H9 (cell line): ENCODE data around the gene TRIB2. TPM values are rescaled to one million over a fixed set of nuclear protein-coding genes. Genes with fewer than 3 reads are reported as not detected.

Experiments
- DNase-seq: peaks from one replicate; pipeline ENCODE4 v3.0.0-alpha.2; 2017
- H2AFZ ChIP-seq: one replicate; pipeline ENCODE4 v1.6.1; 2013; ENCODE audit warnings: mild to moderate bottlenecking, low read length, control low read depth, moderate library complexity
- H2AK5ac ChIP-seq: 2 replicates; pipeline ENCODE4 v1.6.1; 2013; ENCODE audit warnings: low read length, control low read depth, mixed read lengths; ENCODE audit not compliant: insufficient read length
- H2BK120ac ChIP-seq: one replicate; pipeline ENCODE4 v1.6.1; 2013; ENCODE audit warnings: low read depth, mild to moderate bottlenecking, low read length, control low read depth, inconsistent platforms; ENCODE audit not compliant: poor library complexity, severe bottlenecking
- H2BK12ac ChIP-seq: 2 replicates; pipeline ENCODE4 v1.6.1; 2013; ENCODE audit warnings: low read length, control low read depth, mixed read lengths, low read depth; ENCODE audit not compliant: insufficient read length
- H2BK15ac ChIP-seq: 2 replicates; pipeline ENCODE4 v1.6.1; 2013; ENCODE audit warnings: low read depth, low read length, control low read depth
- H2BK20ac ChIP-seq: one replicate; pipeline ENCODE4 v1.6.1; 2013; ENCODE audit warnings: low read depth, mild to moderate bottlenecking, low read length, control low read depth, inconsistent platforms; ENCODE audit not compliant: poor library complexity, severe bottlenecking
- H2BK5ac ChIP-seq: 2 replicates; pipeline ENCODE4 v1.6.1; 2013; ENCODE audit warnings: low read length, control low read depth, mixed read lengths; ENCODE audit not compliant: insufficient read length
- H3K14ac ChIP-seq: 2 replicates; pipeline ENCODE4 v1.6.1; 2013; ENCODE audit warnings: low read length, control low read depth; ENCODE audit not compliant: insufficient read depth
- H3K18ac ChIP-seq: 2 replicates; pipeline ENCODE4 v1.6.1; 2013; ENCODE audit warnings: low read depth, mild to moderate bottlenecking, mixed read lengths, low read length, control low read depth; ENCODE audit not compliant: insufficient read length
- H3K23ac ChIP-seq: 2 replicates; pipeline ENCODE4 v1.6.1; 2013; ENCODE audit warnings: low read length, control low read depth, mixed read lengths, low read depth; ENCODE audit not compliant: insufficient read length
- H3K23me2 ChIP-seq: 2 replicates; pipeline ENCODE4 v1.6.1; 2013; ENCODE audit warnings: low read depth, mild to moderate bottlenecking, mixed read lengths, low read length, control low read depth; ENCODE audit not compliant: insufficient read length, poor library complexity, severe bottlenecking
- H3K27ac ChIP-seq: 2 replicates; pipeline ENCODE4 v1.5.1; 2013; ENCODE audit warnings: low read length, control low read depth, mixed read lengths, low read depth; ENCODE audit not compliant: insufficient read length
- H3K27me3 ChIP-seq: 2 replicates; pipeline ENCODE4 v1.6.1; 2013; ENCODE audit warnings: low read length, control low read depth, inconsistent platforms; ENCODE audit not compliant: insufficient read depth
- H3K4ac ChIP-seq: 2 replicates; pipeline ENCODE4 v1.6.1; 2013; ENCODE audit warnings: low read depth, mild to moderate bottlenecking, control low read depth, inconsistent platforms, low read length, moderate library complexity
- H3K4me1 ChIP-seq: 2 replicates; pipeline ENCODE4 v1.6.1; 2013; ENCODE audit warnings: low read length, control low read depth, inconsistent platforms; ENCODE audit not compliant: insufficient read depth
- H3K4me2 ChIP-seq: 2 replicates; pipeline ENCODE4 v1.6.1; 2013; ENCODE audit warnings: low read length, control low read depth, mixed read lengths; ENCODE audit not compliant: insufficient read length, insufficient read depth
- H3K56ac ChIP-seq: 2 replicates; pipeline ENCODE4 v1.6.1; 2013; ENCODE audit warnings: low read depth, mild to moderate bottlenecking, mixed read lengths, low read length, control low read depth; ENCODE audit not compliant: insufficient read length
- H3K79me1 ChIP-seq: 2 replicates; pipeline ENCODE4 v1.6.1; 2013; ENCODE audit warnings: low read depth, mild to moderate bottlenecking, moderate library complexity, low read length, control low read depth, inconsistent platforms; ENCODE audit not compliant: insufficient read depth, poor library complexity, severe bottlenecking
- H3K79me2 ChIP-seq: 2 replicates; pipeline ENCODE4 v1.6.1; 2013; ENCODE audit warnings: low read length, control low read depth, inconsistent platforms; ENCODE audit not compliant: insufficient read depth
- H3K9ac ChIP-seq: 2 replicates; pipeline ENCODE4 v1.6.1; 2013; ENCODE audit warnings: low read length, control low read depth, mixed read lengths; ENCODE audit not compliant: insufficient read length; ENCODE audit errors: extremely low read depth
- H3K9me3 ChIP-seq: one replicate; pipeline ENCODE4 v1.6.1; 2013; ENCODE audit warnings: low read depth, low read length, inconsistent platforms; ENCODE audit not compliant: control insufficient read depth
- H3T11ph ChIP-seq: one replicate; pipeline ENCODE4 v1.6.1; 2013; ENCODE audit warnings: mild to moderate bottlenecking, low read length, control low read depth, inconsistent platforms
- H4K20me1 ChIP-seq: one replicate; pipeline ENCODE4 v1.6.1; 2013; ENCODE audit not compliant: control insufficient read depth, insufficient read length, insufficient read depth
- H4K5ac ChIP-seq: 2 replicates; pipeline ENCODE4 v1.6.1; 2013; ENCODE audit warnings: low read depth, mild to moderate bottlenecking, mixed read lengths, low read length, control low read depth; ENCODE audit not compliant: insufficient read length
- H4K8ac ChIP-seq: replicated peaks from 2 replicates; pipeline ENCODE4 v1.6.1; 2013; ENCODE audit warnings: low read length, control low read depth, mixed read lengths, low read depth; ENCODE audit not compliant: insufficient read length
- H4K91ac ChIP-seq: 2 replicates; pipeline ENCODE4 v1.6.1; 2013; ENCODE audit warnings: low read depth, mild to moderate bottlenecking, moderate library complexity, mixed read lengths, low read length, control low read depth; ENCODE audit not compliant: insufficient read length
- H3K27ac Mint-ChIP-seq, 3 experiments: 2 replicates in 2 of 3; 3 replicates in 1 of 3; pipeline ENCODE4 v1.8.0; 2020 to 2021; ENCODE audit warnings: mixed read lengths in 3 of 3, mild to moderate bottlenecking in 1 of 3, moderate library complexity in 1 of 3
- H3K27me3 Mint-ChIP-seq: 2 replicates; pipeline ENCODE4 v1.8.0; 2021; ENCODE audit warnings: low read depth, mild to moderate bottlenecking, moderate library complexity, mixed read lengths
- H3K36me3 Mint-ChIP-seq, 3 experiments: 2 replicates in 2 of 3; 3 replicates in 1 of 3; pipeline ENCODE4 v1.8.0; 2020 to 2021; ENCODE audit warnings: low read depth in 3 of 3, mixed read lengths in 3 of 3; ENCODE audit not compliant: insufficient read depth in 1 of 3
- H3K4me1 Mint-ChIP-seq, 2 experiments: 2 replicates each; pipeline ENCODE4 v1.8.0; 2020; ENCODE audit warnings: mixed read lengths in 2 of 2
- H3K4me3 Mint-ChIP-seq, 2 experiments: 2 replicates in 1 of 2; 3 replicates in 1 of 2; pipeline ENCODE4 v1.8.0; 2020 to 2021; ENCODE audit warnings: mild to moderate bottlenecking in 2 of 2, mixed read lengths in 2 of 2, moderate library complexity in 1 of 2
- H3K9me3 Mint-ChIP-seq, 2 experiments: 2 replicates in 1 of 2; 3 replicates in 1 of 2; pipeline ENCODE4 v1.8.0; 2020; ENCODE audit warnings: mild to moderate bottlenecking in 2 of 2, mixed read lengths in 2 of 2, moderate library complexity in 1 of 2
- WGBS: extraction: QIAGEN DNeasy Blood & Tissue Kit; methylation state at CpG from one replicate; pipeline ENCODE4 v1.1.7; 2013; ENCODE audit warnings: missing lambda C conversion rate, low lambda C conversion rate, mixed read lengths; ENCODE audit not compliant: insufficient read length; ENCODE audit errors: extremely low coverage; 5-methylcytosine and 5-hydroxymethylcytosine counted together
- total RNA-seq: library from RNA; stranded (reverse); gene quantifications from 2 replicates; pipeline ENCODE4 v1.2.1, GENCODE V29; 2021
- TF ChIP-seq, protein P1 (sequence below): fragments of 200-600 bp; sonication (generic); conservative IDR thresholded peaks from 3 replicates; pipeline ENCODE4 v1.8.0; 2021; ENCODE audit warnings: antibody characterized with exemption, mild to moderate bottlenecking

TRIB2 gene
- total RNA-seq, 1 experiment from 2014 or later = 41.9 TPM

DNA sequence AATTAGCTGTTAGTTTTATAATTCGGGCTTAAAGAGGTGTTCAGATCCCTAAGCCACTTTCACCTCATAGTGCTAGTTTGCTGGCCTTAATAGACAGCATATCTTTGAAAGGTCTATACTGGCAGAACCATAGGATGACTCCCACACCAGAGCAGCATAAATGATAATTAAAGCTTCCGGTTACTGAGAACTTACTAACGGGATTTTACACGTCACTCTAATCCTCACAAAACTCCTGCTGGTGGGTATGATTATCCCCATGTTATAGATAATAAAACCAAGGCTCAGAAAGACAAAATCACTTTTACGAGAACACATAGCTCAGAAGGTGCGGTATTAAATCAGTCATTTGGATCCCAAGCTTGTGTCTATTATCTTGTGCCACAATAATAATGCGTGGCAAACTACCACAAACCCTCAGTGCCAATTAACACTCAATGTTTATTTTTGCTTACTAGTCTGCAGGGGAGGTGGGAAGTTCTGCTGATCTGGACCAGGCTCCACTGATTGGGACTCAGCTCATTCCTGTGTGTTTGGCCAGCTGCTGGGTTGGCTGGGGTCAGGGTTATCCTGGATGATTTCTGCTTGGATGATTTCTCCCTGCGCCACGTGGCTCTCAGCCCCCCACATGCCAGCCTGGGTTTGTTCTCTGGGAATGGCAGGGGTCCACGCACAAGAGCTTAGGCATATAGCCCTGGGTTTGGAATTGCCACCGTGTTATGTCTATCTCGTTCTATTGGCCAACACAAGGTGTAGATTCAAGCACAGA, 62.3 kb downstream of the TRIB2 start:
- Histone ChIP-seq H3K4me2 (no peak overlapping the region), H4K8ac (no peak overlapping the region), H3K9me3 (no peaks in the 10 kb centered on the region), H3K27me3 (peaks cover 8% of the 10 kb centered on the region; the same call in 1 of the 2 replicates), H3K4me1 (no peaks in the 10 kb centered on the region), H3K79me1 (no peaks in the 10 kb centered on the region), H2BK120ac (no peak overlapping the region), H2BK15ac (no peak overlapping the region), H4K20me1 (no peaks in the 10 kb centered on the region), H3K18ac (no peak overlapping the region), H3K23me2 (no peaks in the 10 kb centered on the region), H3K56ac (no peak overlapping the region), H3K79me2 (no peaks in the 10 kb centered on the region), H3K4ac (no peak overlapping the region), H2BK12ac (no peak overlapping the region), H2BK5ac (no peak overlapping the region), H3T11ph (no peak overlapping the region), H2AK5ac (no peak overlapping the region), H4K5ac (no peak overlapping the region), H4K91ac (no peak overlapping the region), H3K27ac (no peak overlapping the region), H3K23ac (no peak overlapping the region), H3K14ac (no peak overlapping the region), H2AFZ (no peak overlapping the region), H2BK20ac (no peak overlapping the region), H3K9ac (no peak overlapping the region)
- TF ChIP-seq, protein P1, sequence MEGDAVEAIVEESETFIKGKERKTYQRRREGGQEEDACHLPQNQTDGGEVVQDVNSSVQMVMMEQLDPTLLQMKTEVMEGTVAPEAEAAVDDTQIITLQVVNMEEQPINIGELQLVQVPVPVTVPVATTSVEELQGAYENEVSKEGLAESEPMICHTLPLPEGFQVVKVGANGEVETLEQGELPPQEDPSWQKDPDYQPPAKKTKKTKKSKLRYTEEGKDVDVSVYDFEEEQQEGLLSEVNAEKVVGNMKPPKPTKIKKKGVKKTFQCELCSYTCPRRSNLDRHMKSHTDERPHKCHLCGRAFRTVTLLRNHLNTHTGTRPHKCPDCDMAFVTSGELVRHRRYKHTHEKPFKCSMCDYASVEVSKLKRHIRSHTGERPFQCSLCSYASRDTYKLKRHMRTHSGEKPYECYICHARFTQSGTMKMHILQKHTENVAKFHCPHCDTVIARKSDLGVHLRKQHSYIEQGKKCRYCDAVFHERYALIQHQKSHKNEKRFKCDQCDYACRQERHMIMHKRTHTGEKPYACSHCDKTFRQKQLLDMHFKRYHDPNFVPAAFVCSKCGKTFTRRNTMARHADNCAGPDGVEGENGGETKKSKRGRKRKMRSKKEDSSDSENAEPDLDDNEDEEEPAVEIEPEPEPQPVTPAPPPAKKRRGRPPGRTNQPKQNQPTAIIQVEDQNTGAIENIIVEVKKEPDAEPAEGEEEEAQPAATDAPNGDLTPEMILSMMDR = no peak
- peaks cover 0 to 5% (median 2%) of the 10 kb centered on the region in 3 experiments; a peak in 3 of 7 replicates for H3K36me3 Mint-ChIP-seq
- H3K27ac Mint-ChIP-seq = no peak overlapping the region
- peaks cover 4 to 5% of the 10 kb centered on the region in 2 experiments; a peak in 3 of 5 replicates for H3K9me3 Mint-ChIP-seq
- H3K4me3 Mint-ChIP-seq = no peak overlapping the region
- H3K27me3 Mint-ChIP-seq = peaks cover 39% of the 10 kb centered on the region
- no peak for DNase-seq
- no CpG with 5 or more reads among the region's 12 CpGs for whole genome bisulfite sequencing
- peaks cover 7 to 12% of the 10 kb centered on the region in 2 experiments for H3K4me1 Mint-ChIP-seq
